GM12864 (cell line): ENCODE results near the gene OR2L3.

Experiments
- DNase-seq: peaks from one replicate; pipeline ENCODE4 v3.0.0-alpha.2; 2011; ENCODE audit warnings: low read depth
- H3K4me3 ChIP-seq: 2 replicates; pipeline ENCODE4 v1.5.1; 2011; ENCODE audit warnings: mild to moderate bottlenecking, low read depth, low read length, control low read depth
- CTCF ChIP-seq: IDR thresholded peaks from 2 replicates; pipeline ENCODE4 v1.5.1; 2011; ENCODE audit warnings: low read depth, mild to moderate bottlenecking, moderate library complexity, low read length, control low read depth, inconsistent platforms; ENCODE audit errors: missing control alignments

OR2L3 gene, protein sequence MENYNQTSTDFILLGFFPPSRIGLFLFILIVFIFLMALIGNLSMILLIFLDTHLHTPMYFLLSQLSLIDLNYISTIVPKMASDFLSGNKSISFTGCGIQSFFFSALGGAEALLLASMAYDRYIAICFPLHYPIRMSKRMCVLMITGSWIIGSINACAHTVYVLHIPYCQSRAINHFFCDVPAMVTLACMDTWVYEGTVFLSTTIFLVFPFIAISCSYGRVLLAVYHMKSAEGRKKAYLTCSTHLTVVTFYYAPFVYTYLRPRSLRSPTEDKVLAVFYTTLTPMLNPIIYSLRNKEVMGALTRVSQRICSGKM

DNA sequence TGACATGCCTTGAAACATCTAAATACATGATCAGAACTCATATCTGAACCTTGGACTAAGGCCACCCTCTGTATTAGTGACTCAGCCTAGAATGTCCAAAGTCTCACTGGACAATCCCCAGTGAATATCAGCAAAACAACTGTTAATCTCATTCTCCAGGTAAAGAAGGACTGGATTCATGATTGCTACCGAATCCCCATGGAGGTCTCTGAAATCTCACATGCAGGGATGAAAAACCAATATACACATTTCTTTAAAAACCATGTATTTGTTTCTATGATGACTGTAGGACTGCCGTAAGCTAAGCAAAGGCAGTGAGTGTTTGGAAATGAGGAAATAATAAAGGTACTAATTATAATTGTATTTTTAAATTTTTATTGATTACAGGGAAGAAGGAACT, at the start of gene OR2L3:
Gene OR2L3 (plus strand): TSS at position 301 of the 400 bp plus-strand sequence. CDS start 13,846 bp downstream, outside the sequence.
- no peak for DNase-seq
- no peak within 1 kb of the TSS for H3K4me3 ChIP-seq
- no peak for TF ChIP-seq CTCF

DNA sequence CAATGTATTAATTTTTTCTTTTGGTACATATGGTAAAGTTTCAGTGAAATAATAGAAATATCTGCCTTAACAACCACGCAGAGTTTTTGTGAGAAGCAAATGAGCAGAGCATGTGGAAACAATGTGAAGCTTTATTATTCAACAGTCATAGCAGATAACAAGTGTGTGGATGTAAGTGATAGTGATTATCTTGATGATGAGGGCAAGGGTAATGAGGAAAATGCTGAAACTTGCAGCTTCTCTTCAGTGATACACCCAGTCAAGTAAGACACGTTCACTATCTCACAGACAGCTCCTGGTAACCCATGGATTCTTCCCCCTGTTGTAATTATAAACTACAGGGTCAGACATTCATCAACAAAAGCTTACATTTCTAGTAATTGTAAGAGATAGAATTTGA, 47.8 kb upstream of the OR2L3 start:
- no peak for TF ChIP-seq CTCF
- H3K4me3 ChIP-seq: no peak overlapping the region
- DNase-seq: no peak

DNA sequence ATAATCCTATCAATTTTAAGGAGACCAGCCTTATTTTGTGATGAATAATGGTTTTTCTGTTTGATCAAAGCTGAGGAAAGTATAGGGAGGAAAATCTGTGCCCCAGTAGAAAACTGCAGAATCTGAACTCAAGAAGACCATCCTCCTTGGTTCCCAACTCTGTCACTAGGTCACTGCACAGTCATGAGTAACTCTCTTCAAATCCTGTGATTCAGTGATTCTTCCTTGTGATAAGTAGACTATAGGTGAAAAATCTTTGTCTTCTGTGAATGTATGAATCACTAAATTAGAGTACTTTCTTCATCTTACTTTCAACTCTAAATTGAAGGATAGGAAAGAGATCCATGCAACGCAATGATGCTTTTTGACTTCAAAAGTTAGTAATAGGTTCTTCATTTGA, 46.5 kb upstream of the OR2L3 start:
- no peak for TF ChIP-seq CTCF
- no peak for DNase-seq
- no peak overlapping the region for H3K4me3 ChIP-seq

DNA sequence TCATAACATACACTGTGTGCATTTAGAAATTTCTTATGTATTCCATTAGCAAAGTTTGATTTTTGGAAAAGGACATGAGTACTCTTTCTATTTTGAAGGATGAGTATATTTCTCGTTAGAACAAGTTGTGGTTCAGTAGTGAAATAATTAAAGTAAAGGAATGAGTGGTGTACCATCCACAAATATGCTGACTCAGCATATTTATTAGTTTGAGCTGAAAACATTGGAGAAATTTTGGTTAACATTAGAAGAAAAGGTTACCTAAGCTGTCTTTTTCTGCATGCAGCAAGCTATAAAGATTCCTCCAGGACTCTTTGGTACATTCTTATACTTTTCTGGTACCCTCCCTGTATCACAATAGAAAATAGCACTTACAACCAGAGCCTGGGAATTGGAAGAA, 38.9 kb upstream of the OR2L3 start:
- H3K4me3 ChIP-seq: no peak overlapping the region

DNA sequence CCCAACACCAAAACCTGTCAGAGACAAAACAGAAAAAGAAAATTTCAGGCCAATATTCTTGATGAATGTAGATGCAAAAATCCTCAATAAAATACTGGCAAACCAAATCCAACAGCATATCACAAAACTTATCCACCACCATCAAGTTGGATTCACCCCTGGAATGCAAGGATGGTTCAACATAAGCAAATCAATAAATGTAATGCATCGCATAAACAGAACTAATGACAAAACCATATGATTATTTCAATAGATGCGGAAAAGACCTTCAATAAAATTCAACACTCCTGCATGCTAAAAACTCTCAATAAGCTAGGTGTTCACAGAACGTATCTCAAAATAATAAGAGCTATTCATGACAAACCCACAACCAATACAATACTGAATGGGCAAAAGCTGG, 37.0 kb upstream of the OR2L3 start:
- no peak overlapping the region for H3K4me3 ChIP-seq
- DNase-seq: no peak
- TF ChIP-seq CTCF: no peak

More for the DNA sequence above, 38.9 kb upstream of the OR2L3 start:
- TF ChIP-seq CTCF: no peak
- DNase-seq: no peak

DNA sequence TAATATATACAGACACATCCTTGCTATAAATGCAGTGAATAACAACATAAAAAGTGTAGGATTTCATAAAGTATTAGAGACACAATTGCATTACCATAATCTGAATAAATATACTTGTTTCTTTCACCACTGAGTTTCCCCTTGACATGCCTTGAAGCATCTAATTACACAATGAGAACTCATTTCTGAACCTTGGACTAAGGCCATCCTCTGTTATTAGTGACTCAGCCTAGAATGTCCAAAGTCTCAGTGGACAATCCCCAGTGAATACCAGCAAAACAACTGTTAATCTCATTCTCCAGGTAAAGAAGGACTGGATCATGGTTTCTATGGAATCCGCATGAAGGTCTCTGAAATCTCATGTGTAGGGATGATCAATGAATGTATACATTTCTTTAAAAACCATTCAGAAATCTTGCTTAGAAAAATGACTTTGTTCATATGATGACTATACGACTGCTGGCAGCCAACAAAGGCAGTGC, 33.4 kb upstream of the OR2L3 start, which contains the start of gene OR2L5:
Gene OR2L5 (plus strand): TSS at position 432 of the 482 bp plus-strand sequence. CDS start 8,288 bp downstream, outside the sequence.
- no peak for DNase-seq
- TF ChIP-seq CTCF: no peak
- no peak within 1 kb of the TSS for H3K4me3 ChIP-seq

DNA sequence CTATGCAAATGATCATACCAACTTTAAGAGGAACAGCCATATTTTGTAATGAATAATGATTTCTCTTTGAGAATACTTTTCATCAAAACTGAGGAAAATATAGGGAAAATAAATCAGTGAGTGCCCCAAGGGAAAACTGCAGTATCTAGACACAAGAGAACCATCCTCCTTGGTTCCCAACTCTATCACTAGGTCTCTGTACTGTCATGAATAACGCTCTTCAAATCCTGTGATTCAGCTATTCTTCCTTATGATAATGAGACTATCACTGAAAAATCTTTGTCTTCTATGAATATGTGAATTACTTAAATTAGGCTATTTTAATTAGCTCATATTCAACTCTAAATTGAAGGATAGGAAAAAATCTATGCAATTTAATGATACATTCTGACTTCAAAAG, 30.8 kb upstream of the OR2L3 start:
- TF ChIP-seq CTCF: no peak
- no peak for DNase-seq
- H3K4me3 ChIP-seq: no peak overlapping the region
